Measurements from ENCODE around the gene HOXB4.

GRCh38 chr17:48542114-48542656 lies 36.0 kb downstream of the HOXB4 start:
- TF ChIP-seq EZH2phosphoT487 (IDR thresholded peaks at IDR 0.05; ENCODE audit: borderline replicate concordance, low read depth), result no peak
- TF ChIP-seq, protein P1, sequence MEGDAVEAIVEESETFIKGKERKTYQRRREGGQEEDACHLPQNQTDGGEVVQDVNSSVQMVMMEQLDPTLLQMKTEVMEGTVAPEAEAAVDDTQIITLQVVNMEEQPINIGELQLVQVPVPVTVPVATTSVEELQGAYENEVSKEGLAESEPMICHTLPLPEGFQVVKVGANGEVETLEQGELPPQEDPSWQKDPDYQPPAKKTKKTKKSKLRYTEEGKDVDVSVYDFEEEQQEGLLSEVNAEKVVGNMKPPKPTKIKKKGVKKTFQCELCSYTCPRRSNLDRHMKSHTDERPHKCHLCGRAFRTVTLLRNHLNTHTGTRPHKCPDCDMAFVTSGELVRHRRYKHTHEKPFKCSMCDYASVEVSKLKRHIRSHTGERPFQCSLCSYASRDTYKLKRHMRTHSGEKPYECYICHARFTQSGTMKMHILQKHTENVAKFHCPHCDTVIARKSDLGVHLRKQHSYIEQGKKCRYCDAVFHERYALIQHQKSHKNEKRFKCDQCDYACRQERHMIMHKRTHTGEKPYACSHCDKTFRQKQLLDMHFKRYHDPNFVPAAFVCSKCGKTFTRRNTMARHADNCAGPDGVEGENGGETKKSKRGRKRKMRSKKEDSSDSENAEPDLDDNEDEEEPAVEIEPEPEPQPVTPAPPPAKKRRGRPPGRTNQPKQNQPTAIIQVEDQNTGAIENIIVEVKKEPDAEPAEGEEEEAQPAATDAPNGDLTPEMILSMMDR (IDR thresholded peaks at IDR 0.05), result no peak
- TF ChIP-seq TAF1 (IDR thresholded peaks at IDR 0.05; ENCODE audit: borderline replicate concordance, low read depth, low read length), result no peak

Measured in SK-N-SH (cell line).